ENCODE data around the gene HMGCLL1.

GRCh38 chr6:55578537-55579363 is at the start of gene HMGCLL1:
- TF ChIP-seq CTCF (IDR thresholded peaks at IDR 0.05), result no peak
- TF ChIP-seq POLR2A (IDR thresholded peaks at IDR 0.05), result no peak
